Stomach (tissue), 9 donors: ENCODE results near the gene SERPINB1. TPM values are rescaled to one million over a fixed set of nuclear protein-coding genes. Genes with fewer than 3 reads are reported as not detected.
A peak's percentile ranks its signal among the peaks of the same experiment; 100 is the strongest.

Source experiments
- DNase-seq, 2 donors: peaks; one replicate each; pipeline versions ENCODE4 v3.0.0 to v3.0.0-alpha.2; 2013 to 2019
- H3K27ac ChIP-seq, 5 donors: fragments of 200-600 bp in 4 of 5; sonication (generic) in 4 of 5; one replicate each; pipeline ENCODE4 v1.5.1; 2013 to 2019; ENCODE audit warnings: mild to moderate bottlenecking in 1 of 5, moderate library complexity in 1 of 5
- H3K27me3 ChIP-seq, 3 donors: fragments of 200-600 bp; sonication (generic); one replicate each; pipeline ENCODE4 v1.5.1; 2017 to 2019; ENCODE audit warnings: mixed run types in 1 of 3
- H3K36me3 ChIP-seq, 4 donors: fragments of 200-600 bp; sonication (generic); 1 replicate in 3 of 4; 2 replicates in 1 of 4; pipeline ENCODE4 v1.5.1; 2016 to 2019
- H3K4me1 ChIP-seq, 4 donors: fragments of 200-600 bp; sonication (generic); one replicate each; pipeline ENCODE4 v1.5.1; 2016 to 2019
- H3K4me3 ChIP-seq, 4 donors: fragments of 200-600 bp; sonication (generic) in 3 of 4; one replicate each; pipeline ENCODE4 v1.5.1; 2016 to 2019; ENCODE audit warnings: mild to moderate bottlenecking in 1 of 4
- H3K9me3 ChIP-seq, 4 donors: fragments of 200-600 bp; sonication (generic); one replicate each; pipeline ENCODE4 v1.5.1; 2016 to 2019
- EP300 ChIP-seq: sonication (generic); formaldehyde crosslinking; IDR thresholded peaks from one replicate; pipeline ENCODE4 v1.6.1; 2017; ENCODE audit warnings: antibody characterized with exemption
- POLR2A ChIP-seq, 4 donors: fragments of 450-650 bp; IDR thresholded peaks; one replicate each; pipeline ENCODE4 v1.6.1; 2016; ENCODE audit warnings: antibody characterized with exemption in 4 of 4, control low read depth in 2 of 4, mild to moderate bottlenecking in 1 of 4, moderate library complexity in 1 of 4
- POLR2AphosphoS5 ChIP-seq, 3 donors: sonication (generic); formaldehyde crosslinking; IDR thresholded peaks; one replicate each; pipeline ENCODE4 v1.6.1; 2016; ENCODE audit warnings: antibody characterized with exemption in 3 of 3
- WGBS, 5 donors: extraction: QIAGEN DNeasy Blood & Tissue Kit in 3 of 5; methylation state at CpG; one replicate each; pipeline versions ENCODE4 v1.1.5 to v1.1.7; 2013 to 2018; 5-methylcytosine and 5-hydroxymethylcytosine counted together
- intact Hi-C: fragments of 100-400 bp; cut with DNase I; formaldehyde crosslinking; loops from one replicate; pipeline ENCODE4 v1.15.1; 2023; ENCODE audit warnings: low total_unique reads
- polyA plus RNA-seq, 3 donors: library from polyadenylated mRNA; stranded (reverse); fragments of 200-250 nt; gene quantifications; one replicate each; pipeline ENCODE4 v1.2.3, GENCODE V29; 2013
- total RNA-seq, 5 donors: library from RNA; depleted of rRNA; stranded (reverse); fragments of >200 nt; gene quantifications; one replicate each; pipeline versions ENCODE4 v1.1.0 to v1.2.3, GENCODE V29; 2014 to 2016
- TF ChIP-seq, protein P1 (sequence below), 7 experiments: fragments of 450-650 bp in 4 of 7; fragments of 200-600 bp in 3 of 7; sonication (generic) in 3 of 7; IDR thresholded peaks; one replicate each; pipeline ENCODE4 v1.5.1; 2016 to 2019; ENCODE audit warnings: antibody characterized with exemption in 7 of 7, control low read depth in 2 of 7, mild to moderate bottlenecking in 1 of 7
- donor health status: healthy with polysubstance abuse.
- donor health status: Bipolar disorder and iron deficiency.
- donor health status: healthy.

Gene SERPINB1
- total and polyA plus RNA-seq, 8 donors = 10.3 to 146 (median 102) TPM

- H3K4me3 ChIP-seq = no peak overlapping the region
- no peaks in the 10 kb centered on the region for H3K36me3 ChIP-seq
- no peak for TF ChIP-seq POLR2AphosphoS5 (IDR thresholded peaks at IDR 0.05)
- TF ChIP-seq, protein P1, sequence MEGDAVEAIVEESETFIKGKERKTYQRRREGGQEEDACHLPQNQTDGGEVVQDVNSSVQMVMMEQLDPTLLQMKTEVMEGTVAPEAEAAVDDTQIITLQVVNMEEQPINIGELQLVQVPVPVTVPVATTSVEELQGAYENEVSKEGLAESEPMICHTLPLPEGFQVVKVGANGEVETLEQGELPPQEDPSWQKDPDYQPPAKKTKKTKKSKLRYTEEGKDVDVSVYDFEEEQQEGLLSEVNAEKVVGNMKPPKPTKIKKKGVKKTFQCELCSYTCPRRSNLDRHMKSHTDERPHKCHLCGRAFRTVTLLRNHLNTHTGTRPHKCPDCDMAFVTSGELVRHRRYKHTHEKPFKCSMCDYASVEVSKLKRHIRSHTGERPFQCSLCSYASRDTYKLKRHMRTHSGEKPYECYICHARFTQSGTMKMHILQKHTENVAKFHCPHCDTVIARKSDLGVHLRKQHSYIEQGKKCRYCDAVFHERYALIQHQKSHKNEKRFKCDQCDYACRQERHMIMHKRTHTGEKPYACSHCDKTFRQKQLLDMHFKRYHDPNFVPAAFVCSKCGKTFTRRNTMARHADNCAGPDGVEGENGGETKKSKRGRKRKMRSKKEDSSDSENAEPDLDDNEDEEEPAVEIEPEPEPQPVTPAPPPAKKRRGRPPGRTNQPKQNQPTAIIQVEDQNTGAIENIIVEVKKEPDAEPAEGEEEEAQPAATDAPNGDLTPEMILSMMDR (IDR thresholded peaks at IDR 0.05) = no peak
- no peak for TF ChIP-seq EP300
- no peak for TF ChIP-seq POLR2A (IDR thresholded peaks at IDR 0.05)
- 96 to 98% (median 98%) methylated on average over 8 of the region's 8 CpGs for WGBS, 5 donors
- H3K27me3 ChIP-seq = no peaks in the 10 kb centered on the region
- DNase-seq = no peak
- H3K27ac ChIP-seq = peak overlapping the region in 1 of 5 donors; percentile 33
- peaks cover 30 to 46% (median 34%) of the 10 kb centered on the region in 4 donors for H3K4me1 ChIP-seq
- intact Hi-C loops = no loop called here
- no peaks in the 10 kb centered on the region for H3K9me3 ChIP-seq
These were observed 32.0 kb upstream of the SERPINB1 start for GRCh38 chr6:2873643-2874042.

GRCh38 chr6:2872423-2873358, 31.0 kb upstream of the SERPINB1 start:
- Histone ChIP-seq H3K27me3 (no peaks in the 10 kb centered on the region), H3K9me3 (no peaks in the 10 kb centered on the region), H3K27ac (peak overlapping the region in 1 of 5 donors; percentile 33), H3K4me1 (peaks cover 28 to 41% (median 32%) of the 10 kb centered on the region in 4 donors), H3K36me3 (no peaks in the 10 kb centered on the region), H3K4me3 (no peak overlapping the region)
- 71 to 83% (median 77%) methylated on average over 6 to 7 of the region's 7 CpGs for WGBS, 5 donors
- TF ChIP-seq POLR2AphosphoS5 (IDR thresholded peaks at IDR 0.05) = no peak
- TF ChIP-seq, protein P1 (IDR thresholded peaks at IDR 0.05) = no peak
- TF ChIP-seq EP300 = no peak
- no peak for TF ChIP-seq POLR2A (IDR thresholded peaks at IDR 0.05)
- intact Hi-C loops = no loop called here
- peak in 1 of 2 donors; percentile 73 for DNase-seq

DNA sequence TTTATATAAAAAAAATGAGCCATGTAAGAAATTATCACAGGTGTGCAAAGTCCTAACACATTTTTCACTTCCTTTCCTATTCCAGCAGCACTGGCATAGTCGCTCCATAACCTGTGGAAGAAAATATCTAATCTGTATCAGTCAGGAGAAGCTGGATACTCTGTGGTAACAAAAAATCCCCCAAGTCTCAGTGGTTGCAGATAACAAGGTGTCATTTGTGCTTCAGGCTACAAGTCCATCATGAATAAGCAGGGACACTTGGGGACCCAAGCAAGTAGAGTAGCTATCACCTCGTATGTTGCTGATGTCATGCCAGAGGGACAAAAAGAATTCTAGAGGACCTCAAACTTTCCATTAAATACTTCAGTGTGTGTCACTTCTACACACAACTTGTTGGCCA, 30.3 kb upstream of the SERPINB1 start:
- no peak for DNase-seq
- Histone ChIP-seq H3K9me3 (no peaks in the 10 kb centered on the region), H3K4me3 (no peak overlapping the region), H3K27me3 (no peaks in the 10 kb centered on the region), H3K27ac (no peak overlapping the region), H3K4me1 (peaks cover 20 to 33% (median 26%) of the 10 kb centered on the region in 4 donors), H3K36me3 (no peaks in the 10 kb centered on the region)
- intact Hi-C loops = no loop called here
- WGBS, 5 donors = 88 to 94% (median 93%) methylated on average over 2 of the region's 2 CpGs
- TF ChIP-seq POLR2A (IDR thresholded peaks at IDR 0.05) = no peak
- TF ChIP-seq, protein P1 (IDR thresholded peaks at IDR 0.05) = no peak
- no peak for TF ChIP-seq EP300
- TF ChIP-seq POLR2AphosphoS5 (IDR thresholded peaks at IDR 0.05) = no peak

- H3K4me1 ChIP-seq = peaks cover 12 to 26% (median 18%) of the 10 kb centered on the region in 4 donors
- H3K36me3 ChIP-seq = no peaks in the 10 kb centered on the region
- H3K9me3 ChIP-seq = no peaks in the 10 kb centered on the region
- H3K4me3 ChIP-seq = no peak overlapping the region
- no peak for DNase-seq
- H3K27ac ChIP-seq = no peak overlapping the region
- intact Hi-C loops = no loop called here
- 80 to 93% (median 87%) methylated on average over 2 of the region's 2 CpGs for WGBS, 5 donors
- no peaks in the 10 kb centered on the region for H3K27me3 ChIP-seq
- TF ChIP-seq, protein P1 (IDR thresholded peaks at IDR 0.05) = no peak
- TF ChIP-seq POLR2A (IDR thresholded peaks at IDR 0.05) (no peak), POLR2AphosphoS5 (IDR thresholded peaks at IDR 0.05) (no peak), EP300 (no peak)
These were observed 29.4 kb upstream of the SERPINB1 start for GRCh38 chr6:2871102-2871501.
